Measurements from ENCODE around the gene KCTD19. TPM values are rescaled to one million over a fixed set of nuclear protein-coding genes. Genes with fewer than 3 reads are reported as not detected.

The KCTD19 gene
- total and polyA plus RNA-seq, 2 donors (not counting 1 experiment from before 2014, with no cell fraction given) = 0.52 TPM; not detected in 1

DNA sequence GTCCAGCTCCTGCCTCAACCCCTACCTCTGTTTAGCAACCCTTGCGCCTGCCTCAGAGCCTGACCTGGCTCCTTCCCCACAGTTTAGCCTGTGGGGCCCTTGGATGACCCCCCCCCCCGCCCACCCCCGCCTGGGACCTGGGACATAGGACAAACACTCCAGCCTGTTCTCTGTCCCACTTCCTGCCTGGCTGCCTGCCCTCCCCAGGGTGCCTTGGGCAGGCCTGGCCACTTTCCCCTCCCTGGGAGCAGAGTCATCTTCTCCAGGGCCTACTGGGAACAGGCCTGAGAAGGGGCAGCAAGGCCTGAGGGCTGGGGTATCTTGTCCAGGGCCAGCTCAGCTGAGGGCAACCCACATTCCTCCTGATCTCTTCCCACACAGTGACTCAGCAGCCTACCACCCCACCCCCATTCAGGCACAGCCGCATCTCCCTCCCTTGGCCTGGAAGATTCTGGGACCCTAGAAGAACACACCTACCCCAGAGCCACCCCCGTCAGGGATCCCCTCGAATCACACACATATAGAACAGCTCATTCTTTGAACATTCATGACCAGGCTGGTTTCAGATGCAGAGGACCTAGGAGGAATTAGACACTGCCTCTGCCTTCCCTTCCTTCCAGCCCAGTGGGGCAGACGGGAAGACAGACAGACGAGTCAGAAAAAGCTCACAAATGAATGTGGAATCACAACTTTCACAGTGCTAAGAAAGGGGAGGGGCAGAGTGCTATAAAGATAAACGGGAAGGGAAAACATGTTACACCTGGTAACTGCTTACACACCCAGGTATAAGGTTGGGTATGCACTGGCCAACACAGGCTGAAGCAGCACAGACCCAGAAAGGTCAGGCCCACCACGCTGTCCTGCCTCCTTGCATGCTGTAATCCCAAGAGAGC lies 85.3 kb downstream of the KCTD19 start:
- Histone ChIP-seq H3K4me1 (ENCODE audit: control insufficient read depth in 2 of 2, insufficient read depth in 2 of 2, low read length in 2 of 2) (peaks cover 26 to 29% of the 10 kb centered on the region in 2 donors), H3K9ac (ENCODE audit: low read length) (no peak overlapping the region), H4K20me1 (ENCODE audit: control insufficient read depth, insufficient read depth, low read length, poor library complexity, severe bottlenecking) (peaks cover 4% of the 10 kb centered on the region), H3K4me2 (replicated peaks; ENCODE audit: low read depth, low read length, poor library complexity, severe bottlenecking) (no peak overlapping the region), H3K27me3 (replicated peaks in 1 of 4; ENCODE audit: control extremely low read depth in 1 of 4, control insufficient read depth in 3 of 4, insufficient read depth in 4 of 4, low read length in 3 of 4) (no peaks in the 10 kb centered on the region), H3K27ac (ENCODE audit: low read length in 2 of 2) (no peak overlapping the region), H3K4me3 (ENCODE audit: control extremely low read depth in 1 of 5, extremely low read depth in 1 of 5, insufficient read depth in 1 of 5, low read depth in 2 of 5, low read length in 4 of 5) (no peak overlapping the region), H3K36me3 (replicated peaks in 1 of 2; ENCODE audit: control extremely low read depth in 1 of 2, control insufficient read depth in 1 of 2, extremely low read depth in 1 of 2, insufficient read depth in 2 of 2, low read length in 1 of 2) (peaks cover 0 to 27% of the 10 kb centered on the region in 2 experiments), H3K9me3 (ENCODE audit: control extremely low read depth in 1 of 3, control insufficient read depth in 2 of 3, insufficient read depth in 1 of 3, low read length in 2 of 3) (no peaks in the 10 kb centered on the region), H2AFZ (ENCODE audit: insufficient read depth, low read depth, low read length, poor library complexity, severe bottlenecking) (no peak overlapping the region), H3K79me2 (ENCODE audit: control insufficient read depth, insufficient read depth, low read length) (peaks cover 26% of the 10 kb centered on the region)
- Mint-ChIP-seq H3K9me3 (ENCODE audit: insufficient read depth) (no peaks in the 10 kb centered on the region), H3K4me3 (no peak overlapping the region), H3K27me3 (no peaks in the 10 kb centered on the region), H3K4me1 (peaks cover 24% of the 10 kb centered on the region), H3K27ac (no peak overlapping the region)
- CTCF ChIA-PET = no interaction called here
- WGBS (ENCODE audit: insufficient coverage) = 89% methylated on average over 4 of the region's 10 CpGs
- POLR2A ChIA-PET = interaction anchor here (0.7 to 0.8 kb wide), 2 partner anchors 56 to 772 kb away, joined by 3 to 4 read pairs; no protein-coding TSS in a partner anchor
- TF ChIP-seq, protein P1, sequence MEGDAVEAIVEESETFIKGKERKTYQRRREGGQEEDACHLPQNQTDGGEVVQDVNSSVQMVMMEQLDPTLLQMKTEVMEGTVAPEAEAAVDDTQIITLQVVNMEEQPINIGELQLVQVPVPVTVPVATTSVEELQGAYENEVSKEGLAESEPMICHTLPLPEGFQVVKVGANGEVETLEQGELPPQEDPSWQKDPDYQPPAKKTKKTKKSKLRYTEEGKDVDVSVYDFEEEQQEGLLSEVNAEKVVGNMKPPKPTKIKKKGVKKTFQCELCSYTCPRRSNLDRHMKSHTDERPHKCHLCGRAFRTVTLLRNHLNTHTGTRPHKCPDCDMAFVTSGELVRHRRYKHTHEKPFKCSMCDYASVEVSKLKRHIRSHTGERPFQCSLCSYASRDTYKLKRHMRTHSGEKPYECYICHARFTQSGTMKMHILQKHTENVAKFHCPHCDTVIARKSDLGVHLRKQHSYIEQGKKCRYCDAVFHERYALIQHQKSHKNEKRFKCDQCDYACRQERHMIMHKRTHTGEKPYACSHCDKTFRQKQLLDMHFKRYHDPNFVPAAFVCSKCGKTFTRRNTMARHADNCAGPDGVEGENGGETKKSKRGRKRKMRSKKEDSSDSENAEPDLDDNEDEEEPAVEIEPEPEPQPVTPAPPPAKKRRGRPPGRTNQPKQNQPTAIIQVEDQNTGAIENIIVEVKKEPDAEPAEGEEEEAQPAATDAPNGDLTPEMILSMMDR (IDR thresholded peaks at IDR 0.05) = no peak
- no peak for TF ChIP-seq EZH2 (IDR thresholded peaks at IDR 0.05; ENCODE audit: borderline replicate concordance, insufficient read depth, low read depth, low read length, poor library complexity, severe bottlenecking)
- ATAC-seq (ENCODE audit: low read depth) = no peak
- no peak for DNase-seq
- intact Hi-C loops (cut with micrococcal nuclease) = loop anchor here (10.0 kb wide), 1 partner anchor 424 kb away; the partner anchor contains the start of genes ACD, C16orf86, ENKD1 and PARD6A

DNA sequence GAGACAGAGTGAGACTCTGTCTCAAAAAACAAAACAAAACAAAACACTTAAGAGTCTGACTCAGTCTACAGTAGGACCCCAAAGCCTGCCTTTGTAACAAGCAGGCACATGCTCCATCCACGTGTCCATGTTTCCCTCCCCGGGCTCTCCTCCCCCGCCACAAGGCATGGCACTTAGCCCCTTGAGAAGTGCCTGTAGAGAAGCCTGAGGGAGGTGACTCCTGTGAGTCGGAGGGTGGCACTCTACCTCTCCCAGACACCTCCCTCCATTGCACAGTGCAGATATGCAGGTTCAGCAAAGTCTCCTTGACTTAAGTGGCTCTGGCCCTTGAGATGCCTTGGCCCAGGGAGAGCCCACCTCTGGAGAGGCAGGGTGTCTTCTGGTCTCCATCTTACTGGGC lies 86.0 kb downstream of the KCTD19 start:
- no peak for TF ChIP-seq EZH2 (IDR thresholded peaks at IDR 0.05; ENCODE audit: borderline replicate concordance, insufficient read depth, low read depth, low read length, poor library complexity, severe bottlenecking)
- TF ChIP-seq, protein P1 (IDR thresholded peaks at IDR 0.05) = no peak
- ChIA-PET CTCF (no interaction called here), POLR2A (no interaction called here)
- Histone ChIP-seq H3K27me3 (replicated peaks in 1 of 4; ENCODE audit: control extremely low read depth in 1 of 4, control insufficient read depth in 3 of 4, insufficient read depth in 4 of 4, low read length in 3 of 4) (no peaks in the 10 kb centered on the region), H3K9me3 (ENCODE audit: control extremely low read depth in 1 of 3, control insufficient read depth in 2 of 3, insufficient read depth in 1 of 3, low read length in 2 of 3) (no peaks in the 10 kb centered on the region), H3K27ac (ENCODE audit: low read length in 2 of 2) (no peak overlapping the region), H3K36me3 (replicated peaks in 1 of 2; ENCODE audit: control extremely low read depth in 1 of 2, control insufficient read depth in 1 of 2, extremely low read depth in 1 of 2, insufficient read depth in 2 of 2, low read length in 1 of 2) (peaks cover 0 to 33% of the 10 kb centered on the region in 2 experiments), H3K4me1 (ENCODE audit: control insufficient read depth in 2 of 2, insufficient read depth in 2 of 2, low read length in 2 of 2) (peaks cover 20 to 22% of the 10 kb centered on the region in 2 donors), H2AFZ (ENCODE audit: insufficient read depth, low read depth, low read length, poor library complexity, severe bottlenecking) (no peak overlapping the region), H3K4me2 (replicated peaks; ENCODE audit: low read depth, low read length, poor library complexity, severe bottlenecking) (no peak overlapping the region), H3K4me3 (ENCODE audit: control extremely low read depth in 1 of 5, extremely low read depth in 1 of 5, insufficient read depth in 1 of 5, low read depth in 2 of 5, low read length in 4 of 5) (no peak overlapping the region), H3K79me2 (ENCODE audit: control insufficient read depth, insufficient read depth, low read length) (peaks cover 30% of the 10 kb centered on the region), H4K20me1 (ENCODE audit: control insufficient read depth, insufficient read depth, low read length, poor library complexity, severe bottlenecking) (peaks cover 4% of the 10 kb centered on the region), H3K9ac (ENCODE audit: low read length) (no peak overlapping the region)
- H3K27ac Mint-ChIP-seq = no peak overlapping the region
- intact Hi-C loops (cut with micrococcal nuclease) = loop anchor here (10.0 kb wide), 1 partner anchor 424 kb away; the partner anchor contains the start of genes ACD, C16orf86, ENKD1 and PARD6A
- ATAC-seq (ENCODE audit: low read depth) (no peak), DNase-seq (no peak)
- peaks cover 20% of the 10 kb centered on the region for H3K4me1 Mint-ChIP-seq
- H3K4me3 Mint-ChIP-seq = no peak overlapping the region
- H3K9me3 Mint-ChIP-seq (ENCODE audit: insufficient read depth) = no peaks in the 10 kb centered on the region
- no peaks in the 10 kb centered on the region for H3K27me3 Mint-ChIP-seq
- WGBS (ENCODE audit: insufficient coverage) = 92% methylated on average over 2 of the region's 4 CpGs

All from B cell (primary cell).